Dedifferentiated amniotic fluid mesenchymal stem cell (primary cell): ENCODE results near the gene PTGR1.

ENCODE experiments used
- DNase-seq: peaks from one replicate; pipeline ENCODE4 v3.0.0-alpha.2; 2016; ENCODE audit errors: extremely low spot score

PTGR1 gene

DNA sequence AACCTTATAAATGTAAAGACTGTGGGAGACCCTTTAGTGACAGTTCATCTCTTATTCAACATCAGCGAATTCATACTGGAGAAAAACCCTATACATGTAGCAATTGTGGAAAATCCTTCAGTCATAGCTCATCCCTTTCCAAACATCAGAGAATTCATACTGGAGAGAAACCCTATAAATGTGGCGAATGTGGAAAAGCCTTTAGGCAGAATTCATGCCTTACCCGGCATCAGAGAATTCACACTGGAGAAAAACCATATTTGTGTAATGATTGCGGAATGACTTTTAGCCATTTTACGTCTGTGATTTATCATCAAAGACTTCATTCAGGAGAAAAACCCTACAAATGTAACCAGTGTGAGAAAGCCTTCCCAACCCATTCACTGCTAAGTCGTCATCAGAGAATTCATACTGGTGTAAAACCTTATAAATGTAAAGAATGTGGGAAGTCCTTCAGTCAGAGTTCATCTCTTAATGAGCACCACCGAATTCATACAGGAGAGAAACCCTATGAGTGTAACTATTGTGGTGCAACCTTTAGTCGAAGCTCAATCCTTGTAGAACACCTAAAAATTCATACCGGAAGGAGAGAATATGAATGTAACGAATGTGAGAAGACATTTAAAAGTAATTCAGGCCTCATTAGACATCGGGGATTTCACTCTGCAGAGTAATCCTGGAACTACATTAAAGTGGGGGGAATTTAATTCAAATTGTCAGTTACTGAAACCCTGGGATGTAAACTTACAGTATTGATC, 56.8 kb downstream of the PTGR1 start:
- DNase-seq: no peak

DNA sequence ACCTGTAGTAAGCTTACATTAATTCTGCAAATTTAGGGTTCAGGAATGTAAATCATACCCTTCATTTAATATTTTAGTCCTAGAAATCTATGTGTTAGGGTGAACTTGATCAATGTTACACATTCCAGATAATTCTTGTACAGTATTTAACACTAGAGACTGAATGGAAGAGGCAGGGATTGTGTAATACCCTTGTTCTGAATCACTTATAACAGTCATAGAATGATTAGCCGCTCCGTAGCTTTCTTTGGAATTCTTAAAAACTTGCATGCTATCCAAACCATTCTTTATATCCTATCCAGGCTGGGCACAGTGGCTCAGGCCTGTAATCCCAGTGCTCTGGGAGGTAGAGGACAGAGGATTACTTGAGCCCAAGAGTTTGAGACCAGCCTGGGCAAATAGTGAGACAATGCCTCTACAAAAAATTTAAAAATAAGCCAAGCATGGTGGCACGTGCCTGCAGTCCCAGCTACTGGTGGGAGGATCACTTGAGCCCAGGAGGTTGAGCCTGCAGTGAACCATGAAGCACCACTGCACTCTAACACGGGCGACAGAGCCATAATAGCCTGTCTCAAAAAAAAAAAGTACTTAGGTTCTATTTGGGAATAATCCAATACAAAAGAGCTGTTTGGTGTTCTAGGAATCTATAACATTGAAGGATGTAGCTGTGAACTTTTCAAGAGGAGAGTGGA, 66.2 kb downstream of the PTGR1 start:
- no peak for DNase-seq

DNA sequence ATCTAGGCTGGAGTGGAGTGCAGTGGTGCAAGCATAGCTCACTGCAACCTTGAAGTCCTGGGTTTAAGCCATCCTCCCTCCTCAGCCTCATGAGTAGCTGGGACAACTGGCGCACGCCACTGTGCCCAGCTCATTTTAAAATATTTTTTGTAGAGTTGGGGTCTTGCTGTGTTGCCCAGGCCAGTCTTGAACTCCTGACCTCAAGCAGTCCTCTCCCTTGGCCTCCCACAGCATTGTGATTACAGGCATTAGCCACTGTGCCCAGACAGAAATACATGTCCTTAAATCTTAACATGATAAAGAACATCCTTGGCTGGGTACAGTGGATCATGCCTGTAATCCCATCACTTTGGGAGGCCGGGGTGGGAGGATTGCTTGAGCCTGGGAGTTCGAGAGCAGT, 67.7 kb downstream of the PTGR1 start:
- no peak for DNase-seq

DNA sequence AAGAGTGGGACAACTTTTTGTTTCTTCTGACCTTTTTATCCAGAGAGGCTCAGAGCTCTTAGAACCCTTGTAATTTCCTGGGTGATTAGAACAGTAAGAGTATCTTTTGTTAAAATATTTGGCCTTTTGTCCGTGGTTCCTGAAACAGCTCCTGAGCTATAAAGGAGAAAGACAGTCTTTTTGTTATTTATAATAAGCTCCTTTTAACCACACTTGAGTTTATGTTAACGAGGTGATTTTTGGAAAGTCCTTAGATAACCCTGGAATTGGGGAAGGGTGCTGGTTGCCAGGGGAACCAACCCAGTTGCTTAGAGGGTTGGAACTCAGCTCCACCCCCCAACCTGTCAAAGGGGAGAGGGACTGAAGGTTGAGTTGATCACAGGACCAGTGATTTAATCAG, 69.7 kb downstream of the PTGR1 start:
- DNase-seq: no peak

DNA sequence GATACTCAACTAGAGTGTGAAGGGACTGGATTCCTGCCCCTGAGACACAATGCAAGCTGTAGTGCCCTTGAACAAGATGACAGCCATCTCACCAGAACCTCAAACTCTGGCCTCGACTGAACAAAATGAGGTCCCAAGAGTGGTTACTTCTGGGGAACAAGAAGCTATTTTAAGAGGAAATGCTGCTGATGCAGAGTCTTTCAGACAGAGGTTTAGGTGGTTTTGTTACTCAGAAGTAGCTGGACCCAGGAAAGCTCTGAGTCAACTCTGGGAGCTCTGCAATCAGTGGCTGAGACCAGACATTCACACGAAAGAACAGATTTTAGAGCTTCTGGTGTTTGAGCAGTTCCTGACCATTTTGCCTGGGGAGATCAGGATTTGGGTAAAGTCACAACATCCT, 72.1 kb downstream of the PTGR1 start:
- DNase-seq: no peak

DNA sequence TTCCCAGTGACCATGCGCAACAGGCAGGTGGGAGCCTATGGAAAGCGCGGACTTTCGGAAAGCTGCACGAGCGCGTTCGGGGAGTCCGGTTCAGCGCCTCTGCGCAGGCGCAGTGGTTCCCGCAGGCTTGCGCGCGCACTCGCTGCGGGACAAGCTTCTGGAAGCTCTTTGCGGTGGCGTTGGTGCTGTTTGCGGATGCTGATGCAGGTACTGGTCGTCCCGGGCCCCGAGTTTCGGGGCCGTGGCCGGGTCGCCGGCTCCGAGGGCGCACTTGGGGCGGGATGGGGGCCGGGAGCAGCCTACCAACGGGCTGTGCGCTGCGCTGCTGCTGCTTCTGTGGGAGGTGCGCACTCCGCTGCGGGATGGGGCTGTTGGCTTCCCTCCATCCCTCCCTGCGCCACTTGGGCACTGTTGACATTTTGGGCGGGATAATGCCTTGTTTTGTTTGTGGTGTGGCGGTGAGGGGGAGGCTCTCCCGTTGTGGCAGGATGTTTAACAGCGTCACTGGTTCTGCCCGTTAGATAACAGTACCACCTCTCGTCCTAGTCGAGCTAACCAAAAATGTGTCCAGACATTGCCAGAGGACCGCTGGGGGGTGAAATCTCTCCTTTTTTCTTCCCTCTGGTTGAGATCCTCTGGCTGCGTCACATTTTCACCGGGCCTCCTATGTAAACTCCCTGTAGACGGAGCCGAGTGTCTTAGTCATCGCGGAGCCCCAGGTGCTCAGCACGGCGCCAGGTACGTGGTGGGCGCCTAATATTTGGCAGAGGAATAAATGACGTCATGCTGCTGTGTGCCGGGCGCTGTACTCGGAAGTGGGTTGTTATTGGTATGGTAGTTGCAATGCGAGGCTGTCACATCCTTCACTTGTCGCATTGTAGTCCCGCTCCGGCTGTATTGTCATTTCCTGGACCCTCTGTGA, 74.1 kb downstream of the PTGR1 start, which contains the start of gene ZNF483:
TSS of gene ZNF483 (plus strand) at position 124 of the 922 bp plus-strand sequence. CDS start 2,217 bp downstream, outside the sequence.
- peak; percentile 46 for DNase-seq

DNA sequence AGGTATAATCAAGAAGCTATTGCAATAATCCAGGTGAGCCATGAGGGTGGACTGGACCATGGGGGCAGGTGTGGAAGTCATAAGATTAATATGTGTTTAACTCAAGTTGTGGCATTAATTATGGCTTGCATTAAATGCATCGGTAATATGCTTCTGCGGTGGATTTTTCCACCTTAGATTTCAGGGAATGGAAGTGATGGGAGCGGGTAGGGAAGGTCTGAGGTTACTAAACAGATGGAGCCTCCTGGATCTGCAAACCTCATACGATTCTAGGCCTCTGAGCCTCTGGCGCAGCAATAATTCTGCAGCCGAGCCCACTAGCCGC, 74.8 kb downstream of the PTGR1 start:
- DNase-seq: no peak

DNA sequence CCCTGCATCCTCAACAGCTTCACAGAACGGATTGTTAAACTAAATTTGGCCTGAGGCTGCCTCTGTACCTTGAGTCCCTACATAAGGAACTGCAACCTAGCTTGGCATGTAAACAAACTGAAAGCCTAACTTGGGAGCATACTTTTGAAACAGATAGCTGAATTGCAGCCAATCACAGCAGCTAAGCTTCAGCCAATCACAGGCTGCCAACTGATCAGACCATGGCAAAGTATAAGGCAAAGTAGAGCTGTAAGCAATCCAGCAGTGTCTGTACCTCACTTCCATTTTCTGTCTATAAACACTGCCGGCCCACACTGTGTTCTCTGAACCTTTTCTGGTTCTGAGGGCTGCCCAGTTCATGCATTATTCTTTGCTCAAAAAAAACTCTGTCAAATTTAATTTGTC, 83.4 kb downstream of the PTGR1 start:
- no peak for DNase-seq

DNA sequence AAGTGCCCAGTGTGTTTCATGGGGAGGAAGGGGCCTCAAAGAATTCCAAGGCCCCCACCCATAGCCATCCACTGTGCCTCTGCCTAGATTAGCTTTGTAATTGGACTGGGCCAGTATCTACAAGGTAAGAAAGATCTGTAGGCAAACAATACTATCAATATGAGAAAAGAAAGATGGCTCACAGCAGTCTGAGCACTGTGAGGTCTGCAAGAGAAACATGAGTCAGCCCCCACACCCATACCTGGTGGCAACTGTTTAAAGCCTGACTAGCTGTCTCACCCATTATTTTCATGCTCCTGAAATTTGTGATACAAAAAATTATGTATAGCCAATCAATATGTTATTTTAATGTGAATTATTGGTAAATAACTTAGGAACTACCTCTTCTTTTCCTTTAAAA, 84.5 kb downstream of the PTGR1 start:
- DNase-seq: no peak
